Measurements from ENCODE around the gene SHLD1. TPM values are rescaled to one million over a fixed set of nuclear protein-coding genes. Genes with fewer than 3 reads are reported as not detected.

Gene SHLD1
- total RNA-seq, 2 donors from 2014 or later = 6.4 to 10.5 TPM

DNA sequence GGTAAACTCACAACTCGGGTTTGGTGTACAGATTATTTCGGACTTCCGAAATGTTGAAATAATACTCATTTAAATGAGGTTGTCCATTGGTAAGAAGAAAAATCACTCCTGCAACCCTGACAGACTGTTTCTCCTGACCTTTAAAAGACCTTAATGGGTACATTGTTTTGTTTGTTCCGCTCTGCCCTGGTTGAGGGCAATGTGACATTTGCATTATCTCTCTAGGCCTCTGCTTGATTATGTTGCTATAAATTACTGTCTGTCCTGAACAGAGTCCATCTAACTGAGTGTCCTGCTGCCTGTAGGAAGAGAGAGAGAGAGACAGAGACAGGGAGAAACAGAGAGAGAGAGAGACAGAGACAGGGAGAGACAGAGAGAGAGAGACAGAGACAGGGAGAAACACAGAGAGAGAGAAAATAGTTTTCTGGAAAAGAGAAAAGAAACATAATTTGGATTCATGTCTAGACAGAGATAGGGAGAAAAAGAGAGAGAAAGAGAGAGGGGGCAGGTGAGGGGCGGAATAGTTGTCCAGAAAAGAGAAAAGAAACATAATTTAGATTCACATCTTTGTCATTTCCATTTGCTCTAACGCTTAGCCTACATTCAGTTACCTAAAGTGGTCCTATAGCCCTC lies 83.2 kb downstream of the SHLD1 start:
- no peak overlapping the region for H3K4me3 ChIP-seq
- no peaks in the 10 kb centered on the region for H3K27me3 ChIP-seq (replicated peaks; ENCODE audit: insufficient read depth)
- 92% methylated on average over 6 of the region's 6 CpGs for WGBS
- no peak for TF ChIP-seq POLR2AphosphoS5 (IDR thresholded peaks at IDR 0.05)
- TF ChIP-seq CTCF (IDR thresholded peaks at IDR 0.05) = no peak
- TF ChIP-seq POLR2A (IDR thresholded peaks at IDR 0.05) = no peak
- H3K27ac ChIP-seq = no peak overlapping the region
- no peak for DNase-seq (ENCODE audit: low spot score)
- H3K9me3 ChIP-seq = no peaks in the 10 kb centered on the region
- intact Hi-C loops (cut with DNase I) = no loop called here
- peaks cover 5% of the 10 kb centered on the region for H3K4me1 ChIP-seq (replicated peaks)
- no peaks in the 10 kb centered on the region for H3K36me3 ChIP-seq

DNA sequence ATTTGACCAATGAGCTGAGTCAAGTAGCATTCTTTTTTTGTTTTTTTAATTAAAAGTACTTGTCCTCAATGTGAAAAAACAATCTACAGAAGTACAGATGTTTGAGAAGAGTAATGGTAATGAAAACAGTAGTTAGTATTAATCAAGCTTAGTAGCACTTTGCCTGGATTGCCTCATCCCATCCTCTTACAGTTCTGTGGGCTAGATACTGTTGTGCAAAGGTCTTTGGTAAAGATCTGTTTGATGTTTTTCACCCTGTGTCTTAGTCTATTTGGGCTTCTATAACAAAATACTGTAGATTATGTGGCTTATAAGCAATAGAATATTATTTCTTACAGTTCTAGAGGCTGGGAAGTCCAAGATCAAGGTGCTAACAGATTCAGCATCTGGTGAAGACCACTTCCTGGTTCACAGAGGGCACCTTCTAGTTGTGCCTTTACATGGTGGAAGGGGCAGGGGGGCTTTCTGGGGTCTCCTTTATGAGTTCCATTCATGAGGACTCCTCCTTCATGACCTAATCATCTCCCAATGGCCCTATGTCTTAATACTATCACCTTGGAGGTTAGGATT lies 84.3 kb downstream of the SHLD1 start:
- Histone ChIP-seq H3K4me1 (replicated peaks) (peaks cover 5% of the 10 kb centered on the region), H3K36me3 (no peaks in the 10 kb centered on the region), H3K4me3 (no peak overlapping the region), H3K27ac (no peak overlapping the region), H3K9me3 (no peaks in the 10 kb centered on the region), H3K27me3 (replicated peaks; ENCODE audit: insufficient read depth) (no peaks in the 10 kb centered on the region)
- no peak for DNase-seq (ENCODE audit: low spot score)
- TF ChIP-seq CTCF (IDR thresholded peaks at IDR 0.05) (no peak), POLR2AphosphoS5 (IDR thresholded peaks at IDR 0.05) (no peak), POLR2A (IDR thresholded peaks at IDR 0.05) (no peak)
- intact Hi-C loops (cut with DNase I) = no loop called here

DNA sequence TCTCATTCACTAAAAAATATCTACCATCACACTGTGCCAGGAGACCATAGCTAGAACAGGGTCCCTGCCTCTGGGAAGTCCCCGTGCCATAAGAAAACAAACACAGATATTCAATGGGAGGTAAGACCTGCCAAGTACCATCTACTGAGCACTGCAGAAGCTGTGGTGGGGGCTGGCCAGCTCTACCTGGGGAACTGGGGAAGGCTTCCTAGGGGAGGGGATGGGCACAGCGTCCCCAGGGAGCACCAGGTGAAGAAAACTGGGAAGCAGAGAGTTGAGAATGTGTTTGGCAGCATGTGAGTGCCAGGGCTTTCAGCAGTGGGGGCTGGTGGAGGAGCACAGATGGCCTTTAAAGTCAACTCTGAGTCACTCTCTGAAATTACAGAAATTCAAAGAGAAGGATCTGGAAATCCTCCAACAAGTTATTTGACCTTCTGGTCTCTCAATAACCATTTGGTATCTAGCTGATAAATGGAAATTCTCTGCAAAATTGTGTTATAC lies 85.2 kb downstream of the SHLD1 start:
- Histone ChIP-seq H3K27me3 (replicated peaks; ENCODE audit: insufficient read depth) (no peaks in the 10 kb centered on the region), H3K36me3 (no peaks in the 10 kb centered on the region), H3K9me3 (no peaks in the 10 kb centered on the region), H3K4me1 (replicated peaks) (peaks cover 5% of the 10 kb centered on the region), H3K27ac (no peak overlapping the region), H3K4me3 (no peak overlapping the region)
- 21% methylated on average over 2 of the region's 2 CpGs for WGBS
- intact Hi-C loops (cut with DNase I) = no loop called here
- DNase-seq (ENCODE audit: low spot score) = no peak
- TF ChIP-seq CTCF (IDR thresholded peaks at IDR 0.05) (no peak), POLR2A (IDR thresholded peaks at IDR 0.05) (no peak), POLR2AphosphoS5 (IDR thresholded peaks at IDR 0.05) (no peak)

- intact Hi-C loops (cut with DNase I) = no loop called here
- Histone ChIP-seq H3K36me3 (no peaks in the 10 kb centered on the region), H3K27ac (no peak overlapping the region), H3K4me3 (no peak overlapping the region), H3K9me3 (no peaks in the 10 kb centered on the region), H3K4me1 (replicated peaks) (peaks cover 5% of the 10 kb centered on the region), H3K27me3 (replicated peaks; ENCODE audit: insufficient read depth) (no peaks in the 10 kb centered on the region)
- WGBS = 22% methylated on average over 4 of the region's 4 CpGs
- no peak for TF ChIP-seq POLR2A (IDR thresholded peaks at IDR 0.05)
- TF ChIP-seq POLR2AphosphoS5 (IDR thresholded peaks at IDR 0.05) = no peak
- no peak for TF ChIP-seq CTCF (IDR thresholded peaks at IDR 0.05)
- DNase-seq (ENCODE audit: low spot score) = no peak
Measured at GRCh38 chr20:5835871-5836270, 85.7 kb downstream of the SHLD1 start.

GRCh38 chr20:5836569-5836968 lies 86.4 kb downstream of the SHLD1 start:
- no peak overlapping the region for H3K27ac ChIP-seq
- no peaks in the 10 kb centered on the region for H3K9me3 ChIP-seq
- peaks cover 5% of the 10 kb centered on the region for H3K4me1 ChIP-seq (replicated peaks)
- no peaks in the 10 kb centered on the region for H3K36me3 ChIP-seq
- intact Hi-C loops (cut with DNase I) = no loop called here
- 79% methylated on average over 4 of the region's 4 CpGs for WGBS
- H3K4me3 ChIP-seq = no peak overlapping the region
- H3K27me3 ChIP-seq (replicated peaks; ENCODE audit: insufficient read depth) = no peaks in the 10 kb centered on the region
- TF ChIP-seq POLR2A (IDR thresholded peaks at IDR 0.05) = no peak
- no peak for DNase-seq (ENCODE audit: low spot score)
